ENCODE measurements around the gene BACH2.

BACH2 gene

DNA sequence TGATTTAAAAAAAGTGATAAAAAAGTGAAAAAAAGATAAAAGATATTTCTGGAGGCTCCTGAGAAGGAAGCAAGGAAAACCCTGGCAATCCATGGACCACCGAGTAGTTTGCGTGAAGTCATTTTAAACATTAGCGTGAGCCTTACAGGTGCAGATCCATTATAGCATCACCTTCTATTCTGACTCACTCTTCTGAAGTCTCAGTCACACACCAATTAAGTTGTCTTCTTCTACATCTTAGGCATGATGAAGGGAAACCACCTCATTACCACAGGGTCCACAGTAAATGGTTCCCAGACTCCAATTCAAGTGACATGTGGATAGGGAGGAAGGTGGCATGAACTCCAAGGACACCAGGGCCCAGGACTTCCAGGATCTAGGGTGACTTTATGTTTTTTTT lies 303.2 kb downstream of the BACH2 start:
- Histone ChIP-seq H3K27ac (replicated peaks) (no peak overlapping the region), H3K4me3 (replicated peaks; ENCODE audit: insufficient read depth, low read length) (no peak overlapping the region), H3K27me3 (ENCODE audit: insufficient read depth, poor library complexity, severe bottlenecking) (no peaks in the 10 kb centered on the region)
- no peak for DNase-seq (ENCODE audit: low read depth in 1 of 2, low spot score in 1 of 2)
- TF ChIP-seq, protein P1, sequence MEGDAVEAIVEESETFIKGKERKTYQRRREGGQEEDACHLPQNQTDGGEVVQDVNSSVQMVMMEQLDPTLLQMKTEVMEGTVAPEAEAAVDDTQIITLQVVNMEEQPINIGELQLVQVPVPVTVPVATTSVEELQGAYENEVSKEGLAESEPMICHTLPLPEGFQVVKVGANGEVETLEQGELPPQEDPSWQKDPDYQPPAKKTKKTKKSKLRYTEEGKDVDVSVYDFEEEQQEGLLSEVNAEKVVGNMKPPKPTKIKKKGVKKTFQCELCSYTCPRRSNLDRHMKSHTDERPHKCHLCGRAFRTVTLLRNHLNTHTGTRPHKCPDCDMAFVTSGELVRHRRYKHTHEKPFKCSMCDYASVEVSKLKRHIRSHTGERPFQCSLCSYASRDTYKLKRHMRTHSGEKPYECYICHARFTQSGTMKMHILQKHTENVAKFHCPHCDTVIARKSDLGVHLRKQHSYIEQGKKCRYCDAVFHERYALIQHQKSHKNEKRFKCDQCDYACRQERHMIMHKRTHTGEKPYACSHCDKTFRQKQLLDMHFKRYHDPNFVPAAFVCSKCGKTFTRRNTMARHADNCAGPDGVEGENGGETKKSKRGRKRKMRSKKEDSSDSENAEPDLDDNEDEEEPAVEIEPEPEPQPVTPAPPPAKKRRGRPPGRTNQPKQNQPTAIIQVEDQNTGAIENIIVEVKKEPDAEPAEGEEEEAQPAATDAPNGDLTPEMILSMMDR (IDR thresholded peaks at IDR 0.05; ENCODE audit: insufficient read depth, low read length): no peak
- TF ChIP-seq SPI1 (IDR thresholded peaks at IDR 0.05; ENCODE audit: borderline replicate concordance, low read depth) (no peak), POLR2AphosphoS5 (IDR thresholded peaks at IDR 0.05; ENCODE audit: low read depth) (no peak), GABPA (IDR thresholded peaks at IDR 0.05; ENCODE audit: low read depth) (no peak)
- TF ChIP-seq, protein P2, sequence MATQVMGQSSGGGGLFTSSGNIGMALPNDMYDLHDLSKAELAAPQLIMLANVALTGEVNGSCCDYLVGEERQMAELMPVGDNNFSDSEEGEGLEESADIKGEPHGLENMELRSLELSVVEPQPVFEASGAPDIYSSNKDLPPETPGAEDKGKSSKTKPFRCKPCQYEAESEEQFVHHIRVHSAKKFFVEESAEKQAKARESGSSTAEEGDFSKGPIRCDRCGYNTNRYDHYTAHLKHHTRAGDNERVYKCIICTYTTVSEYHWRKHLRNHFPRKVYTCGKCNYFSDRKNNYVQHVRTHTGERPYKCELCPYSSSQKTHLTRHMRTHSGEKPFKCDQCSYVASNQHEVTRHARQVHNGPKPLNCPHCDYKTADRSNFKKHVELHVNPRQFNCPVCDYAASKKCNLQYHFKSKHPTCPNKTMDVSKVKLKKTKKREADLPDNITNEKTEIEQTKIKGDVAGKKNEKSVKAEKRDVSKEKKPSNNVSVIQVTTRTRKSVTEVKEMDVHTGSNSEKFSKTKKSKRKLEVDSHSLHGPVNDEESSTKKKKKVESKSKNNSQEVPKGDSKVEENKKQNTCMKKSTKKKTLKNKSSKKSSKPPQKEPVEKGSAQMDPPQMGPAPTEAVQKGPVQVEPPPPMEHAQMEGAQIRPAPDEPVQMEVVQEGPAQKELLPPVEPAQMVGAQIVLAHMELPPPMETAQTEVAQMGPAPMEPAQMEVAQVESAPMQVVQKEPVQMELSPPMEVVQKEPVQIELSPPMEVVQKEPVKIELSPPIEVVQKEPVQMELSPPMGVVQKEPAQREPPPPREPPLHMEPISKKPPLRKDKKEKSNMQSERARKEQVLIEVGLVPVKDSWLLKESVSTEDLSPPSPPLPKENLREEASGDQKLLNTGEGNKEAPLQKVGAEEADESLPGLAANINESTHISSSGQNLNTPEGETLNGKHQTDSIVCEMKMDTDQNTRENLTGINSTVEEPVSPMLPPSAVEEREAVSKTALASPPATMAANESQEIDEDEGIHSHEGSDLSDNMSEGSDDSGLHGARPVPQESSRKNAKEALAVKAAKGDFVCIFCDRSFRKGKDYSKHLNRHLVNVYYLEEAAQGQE (IDR thresholded peaks at IDR 0.05; ENCODE audit: insufficient replicate concordance, low read depth): no peak

DNA sequence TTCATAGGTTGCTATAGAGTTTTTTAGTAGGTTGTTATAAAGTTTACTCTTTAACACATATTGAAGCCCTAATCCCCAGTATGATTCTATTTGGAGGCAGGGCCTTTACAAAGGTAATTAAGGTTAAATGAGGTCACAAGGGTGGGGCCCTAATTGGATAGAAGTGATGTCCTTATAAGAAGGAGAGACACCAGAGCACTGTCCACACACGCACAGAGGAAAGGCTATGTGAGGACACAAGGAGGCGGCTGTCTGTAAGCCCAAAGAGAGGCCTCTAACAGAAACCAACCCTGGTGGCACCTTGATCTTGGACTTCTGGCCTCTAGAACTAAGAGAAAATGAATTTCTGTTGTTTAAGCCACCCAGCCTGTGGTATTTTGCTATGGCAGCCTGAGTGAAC lies 303.8 kb downstream of the BACH2 start:
- Histone ChIP-seq H3K27ac (replicated peaks) (no peak overlapping the region), H3K4me3 (replicated peaks; ENCODE audit: insufficient read depth, low read length) (no peak overlapping the region), H3K27me3 (ENCODE audit: insufficient read depth, poor library complexity, severe bottlenecking) (no peaks in the 10 kb centered on the region)
- TF ChIP-seq GABPA (IDR thresholded peaks at IDR 0.05; ENCODE audit: low read depth) (no peak), POLR2AphosphoS5 (IDR thresholded peaks at IDR 0.05; ENCODE audit: low read depth) (no peak)
- no peak for DNase-seq (ENCODE audit: low read depth in 1 of 2, low spot score in 1 of 2)

DNA sequence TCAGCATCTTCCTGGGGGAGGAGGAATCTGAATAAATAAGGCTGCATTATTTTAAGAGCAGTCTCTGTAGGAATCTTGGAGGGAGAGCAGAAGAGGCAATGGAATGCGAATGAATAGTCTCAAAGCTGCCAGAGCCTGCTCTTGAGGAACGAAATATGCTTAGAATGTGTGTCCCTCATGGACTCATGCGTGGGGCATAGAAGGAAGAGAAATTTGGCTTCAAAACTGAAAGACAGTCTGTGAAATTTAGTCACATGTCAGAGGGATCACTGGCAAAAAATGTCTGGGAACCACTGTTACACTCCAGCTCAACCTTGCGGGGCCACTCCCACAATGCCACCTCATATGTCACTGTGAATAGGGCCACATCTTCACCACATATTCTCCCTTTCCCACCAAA lies 306.9 kb downstream of the BACH2 start:
- DNase-seq (ENCODE audit: low read depth in 1 of 2, low spot score in 1 of 2): no peak
- Histone ChIP-seq H3K27me3 (ENCODE audit: insufficient read depth, poor library complexity, severe bottlenecking) (peaks cover 6% of the 10 kb centered on the region), H3K4me3 (replicated peaks; ENCODE audit: insufficient read depth, low read length) (no peak overlapping the region), H3K27ac (replicated peaks) (no peak overlapping the region)
- TF ChIP-seq, protein P1 (IDR thresholded peaks at IDR 0.05; ENCODE audit: insufficient read depth, low read length): no peak
- TF ChIP-seq POLR2AphosphoS5 (IDR thresholded peaks at IDR 0.05; ENCODE audit: low read depth) (no peak), SPI1 (IDR thresholded peaks at IDR 0.05; ENCODE audit: borderline replicate concordance, low read depth) (no peak), GABPA (IDR thresholded peaks at IDR 0.05; ENCODE audit: low read depth) (no peak)
- TF ChIP-seq, protein P2 (IDR thresholded peaks at IDR 0.05; ENCODE audit: insufficient replicate concordance, low read depth): no peak

DNA sequence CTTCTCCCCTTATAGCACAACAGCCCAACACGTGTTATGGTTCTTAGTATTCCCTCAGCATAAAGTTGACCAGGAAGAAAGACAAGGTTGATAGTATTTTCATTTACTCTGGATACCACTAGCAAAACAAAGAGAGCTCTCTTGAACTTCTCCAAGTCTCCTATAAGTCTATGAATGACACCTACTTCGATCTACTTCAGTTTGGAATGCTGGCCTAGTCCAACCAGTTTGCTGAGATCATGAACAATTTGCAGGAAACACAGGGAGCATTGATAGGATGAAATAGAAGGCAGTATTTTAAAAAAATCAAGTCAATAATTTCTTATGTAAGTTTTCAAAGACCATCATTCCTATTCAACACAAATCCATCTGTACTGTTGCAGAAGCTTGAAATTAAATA lies 308.8 kb downstream of the BACH2 start:
- no peak for TF ChIP-seq POLR2AphosphoS5 (IDR thresholded peaks at IDR 0.05; ENCODE audit: low read depth)
- TF ChIP-seq GABPA (IDR thresholded peaks at IDR 0.05; ENCODE audit: low read depth): no peak
- TF ChIP-seq, protein P1 (IDR thresholded peaks at IDR 0.05; ENCODE audit: insufficient read depth, low read length): no peak
- no peak for TF ChIP-seq SPI1 (IDR thresholded peaks at IDR 0.05; ENCODE audit: borderline replicate concordance, low read depth)
- TF ChIP-seq, protein P2 (IDR thresholded peaks at IDR 0.05; ENCODE audit: insufficient replicate concordance, low read depth): no peak
- Histone ChIP-seq H3K27ac (replicated peaks) (no peak overlapping the region), H3K4me3 (replicated peaks; ENCODE audit: insufficient read depth, low read length) (no peak overlapping the region), H3K27me3 (ENCODE audit: insufficient read depth, poor library complexity, severe bottlenecking) (peaks cover 11% of the 10 kb centered on the region)
- DNase-seq (ENCODE audit: low read depth in 1 of 2, low spot score in 1 of 2): no peak
